Neural progenitor cell (in vitro differentiated cells): ENCODE results near the gene CHRND.

Source experiments
- CTCF ChIP-seq: fragments of 200-600 bp; sonication (generic); IDR thresholded peaks from 2 replicates; pipeline ENCODE4 v1.5.1; 2017; ENCODE audit warnings: antibody characterized with exemption, mild to moderate bottlenecking
- EZH2 ChIP-seq: fragments of 200-600 bp; sonication (generic); IDR thresholded peaks from 2 replicates; pipeline ENCODE4 v1.6.1; 2017; ENCODE audit warnings: antibody characterized with exemption, mild to moderate bottlenecking, moderate library complexity

GRCh38 chr2:232580648-232580981 lies 54.7 kb downstream of the CHRND start:
- TF ChIP-seq CTCF = no peak
- no peak for TF ChIP-seq EZH2
